GM18858 (cell line): Measurements from ENCODE around the gene DLG3.

Experiments
- ATAC-seq: cut with Tn5 transposase; IDR thresholded peaks from one replicate; pipeline ENCODE4 v1.9.1; 2021; ENCODE audit not compliant: unreplicated experiment

Gene DLG3

GRCh38 chrX:70437011-70437410 lies 7.6 kb upstream of the DLG3 start:
- ATAC-seq, result no peak

DNA sequence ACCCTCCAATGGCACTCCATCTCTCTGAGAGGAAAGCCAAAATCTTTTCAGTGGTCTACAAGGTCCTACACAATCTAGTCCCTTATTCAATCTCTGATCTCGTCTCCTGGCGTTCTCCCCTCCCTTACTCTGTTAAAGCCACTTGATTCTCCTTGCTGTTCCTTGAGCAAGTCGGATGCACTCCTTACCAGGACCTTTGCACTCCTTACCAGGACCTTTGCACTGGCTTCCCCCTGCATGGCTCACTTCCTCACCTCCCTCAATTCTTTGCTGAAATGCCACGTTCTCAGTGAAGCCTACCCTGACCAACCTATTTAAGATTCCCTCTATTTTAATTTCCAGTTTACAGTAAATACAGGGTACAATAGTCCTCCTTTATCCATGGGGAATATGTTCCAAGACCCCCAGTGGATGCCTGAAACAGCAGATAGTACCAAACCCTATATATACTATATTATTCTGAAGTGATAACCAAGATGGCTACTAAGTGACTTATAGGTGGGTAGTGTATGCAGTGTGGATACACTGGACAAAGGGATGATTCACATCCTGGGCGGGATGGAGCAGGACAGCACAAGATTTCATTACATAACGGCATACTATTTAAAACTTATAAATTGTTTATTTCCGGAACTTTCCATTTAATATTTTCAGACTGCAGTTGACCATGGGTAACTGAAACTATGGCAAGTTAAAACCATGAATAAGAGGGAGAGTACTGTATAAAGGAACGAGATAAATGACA lies 6.5 kb upstream of the DLG3 start:
- ATAC-seq, result no peak

GRCh38 chrX:70439016-70439415 lies 5.6 kb upstream of the DLG3 start:
- ATAC-seq, result no peak

- no peak for ATAC-seq
These were observed 2.4 kb upstream of the DLG3 start for GRCh38 chrX:70442224-70442623.

GRCh38 chrX:70444946-70445656 lies 466 bp downstream of the DLG3 start:
- ATAC-seq, result no peak

DNA sequence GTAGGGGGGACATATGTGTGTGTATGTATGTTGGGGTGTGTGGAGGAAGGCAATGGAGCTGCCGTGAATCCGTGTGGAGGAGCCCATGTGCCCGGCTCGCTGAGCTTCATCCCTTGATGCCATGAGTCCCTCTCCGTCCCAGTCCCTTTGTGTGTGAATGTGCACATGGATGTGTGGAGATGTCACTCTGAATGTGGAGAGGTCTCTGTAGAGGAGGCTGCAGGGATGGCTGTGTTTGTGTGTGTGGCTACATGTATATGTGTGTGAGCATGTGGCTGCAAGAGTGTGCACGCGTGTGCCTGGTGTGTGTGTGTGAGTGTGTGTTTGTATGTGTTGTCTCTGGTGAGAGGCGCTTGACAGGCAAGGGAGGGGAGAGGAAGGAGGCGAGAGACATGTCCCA lies 1.3 kb downstream of the DLG3 start:
- no peak for ATAC-seq

DNA sequence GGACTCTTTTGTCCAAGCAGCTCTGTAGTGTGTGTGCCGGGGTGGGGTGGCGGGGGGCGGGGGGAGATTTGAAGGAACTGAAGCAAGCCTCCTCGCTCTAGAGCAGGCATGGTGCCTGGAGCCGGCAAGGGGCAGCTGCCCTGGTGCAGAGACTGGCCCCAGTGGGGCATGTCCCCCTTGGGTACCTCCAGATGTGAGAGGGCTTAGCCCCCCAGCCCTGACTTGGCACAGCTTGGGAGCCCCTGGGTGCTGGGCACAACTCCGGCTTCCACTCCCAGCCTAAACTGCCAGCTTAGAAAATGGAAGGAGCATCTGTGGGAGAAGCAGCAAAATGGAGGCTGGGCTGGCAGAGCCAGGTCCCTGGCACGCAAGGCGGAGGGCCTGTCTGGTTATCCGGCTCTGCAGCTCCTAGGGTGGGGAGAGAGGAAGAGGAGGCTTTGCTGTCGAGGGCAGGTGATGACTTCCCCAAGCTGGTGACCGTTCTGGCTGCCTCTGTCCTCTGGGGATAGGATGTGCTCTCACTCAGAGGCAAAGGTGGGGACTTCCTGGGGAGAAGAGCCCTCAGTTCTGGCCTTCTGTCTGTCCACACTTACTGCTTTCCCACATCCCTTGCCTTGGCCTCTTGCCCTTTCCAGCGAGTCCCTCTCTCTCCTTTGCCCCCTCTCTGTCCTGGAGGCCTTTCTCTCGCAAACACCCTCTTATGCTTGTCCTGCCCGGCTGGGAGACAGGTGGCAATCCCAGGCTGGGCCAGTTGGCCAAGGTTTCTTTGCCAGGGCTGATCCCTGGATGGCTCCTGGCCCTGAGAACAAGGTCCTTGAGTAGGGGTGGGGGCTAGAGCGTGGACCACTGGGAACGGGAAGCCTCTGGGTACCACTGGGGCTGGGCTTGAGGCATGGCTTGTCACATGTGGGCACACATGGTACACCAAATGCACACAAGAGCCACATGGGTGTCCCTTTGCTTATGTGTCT lies 2.0 kb downstream of the DLG3 start:
- no peak for ATAC-seq

GRCh38 chrX:70449457-70449966 lies 4.9 kb downstream of the DLG3 start:
- no peak for ATAC-seq

GRCh38 chrX:70452143-70452733 lies 7.6 kb downstream of the DLG3 start:
- ATAC-seq, result peak; percentile 35

- ATAC-seq, result no peak
These were observed 8.5 kb downstream of the DLG3 start for GRCh38 chrX:70453024-70453618.

DNA sequence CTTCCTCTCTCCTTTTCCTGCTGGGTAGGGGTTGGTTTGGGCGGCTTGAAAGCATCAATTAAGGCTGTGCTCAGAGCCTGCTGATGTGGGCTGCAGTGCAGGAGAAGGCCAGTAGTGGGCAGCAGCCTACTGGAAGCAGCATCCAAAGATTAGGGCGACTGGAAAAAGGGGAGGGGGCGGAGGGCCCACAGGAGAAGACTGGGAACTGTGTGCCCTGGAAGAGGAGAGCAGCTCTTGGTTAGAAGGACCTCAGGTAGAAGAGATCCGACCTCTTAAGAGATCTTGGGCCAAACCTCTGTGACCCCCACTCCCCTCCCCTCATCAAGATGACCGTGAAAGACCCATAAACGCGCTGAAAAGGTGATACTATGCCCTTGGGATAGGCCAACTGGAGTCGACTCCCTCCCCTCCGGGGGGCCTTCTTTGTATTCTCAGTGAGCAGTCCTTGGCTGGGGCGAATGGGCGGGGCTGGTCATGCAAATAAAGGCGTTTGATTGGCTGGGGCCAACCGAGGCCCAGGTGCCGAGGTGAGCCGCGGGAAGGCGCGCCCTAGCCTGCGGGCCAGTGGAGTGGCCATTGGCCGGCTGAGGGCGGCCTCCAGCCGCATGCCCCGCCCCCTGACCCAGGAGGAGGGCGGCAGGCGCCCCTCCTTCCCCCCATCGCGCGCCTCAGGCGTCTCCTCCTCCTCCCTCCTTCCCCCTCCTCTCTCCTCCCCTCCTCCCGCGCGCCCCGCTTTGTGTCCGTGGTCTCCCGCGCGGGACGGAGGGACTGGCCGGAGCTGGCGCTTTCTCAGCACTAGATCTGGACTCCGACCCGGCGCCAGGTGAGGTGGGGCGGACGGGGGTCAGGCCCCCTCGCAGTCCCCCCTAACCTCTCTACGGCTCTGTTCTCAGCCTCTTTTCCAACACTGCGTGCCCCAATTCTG lies 10.1 kb downstream of the DLG3 start:
- ATAC-seq, result no peak

- ATAC-seq, result peak; percentile 31
These were observed 10.9 kb downstream of the DLG3 start for GRCh38 chrX:70455366-70456202.

GRCh38 chrX:70456256-70456655 lies 11.6 kb downstream of the DLG3 start:
- ATAC-seq, result peak; percentile 26

GRCh38 chrX:70461026-70461425 lies 16.4 kb downstream of the DLG3 start:
- no peak for ATAC-seq

DNA sequence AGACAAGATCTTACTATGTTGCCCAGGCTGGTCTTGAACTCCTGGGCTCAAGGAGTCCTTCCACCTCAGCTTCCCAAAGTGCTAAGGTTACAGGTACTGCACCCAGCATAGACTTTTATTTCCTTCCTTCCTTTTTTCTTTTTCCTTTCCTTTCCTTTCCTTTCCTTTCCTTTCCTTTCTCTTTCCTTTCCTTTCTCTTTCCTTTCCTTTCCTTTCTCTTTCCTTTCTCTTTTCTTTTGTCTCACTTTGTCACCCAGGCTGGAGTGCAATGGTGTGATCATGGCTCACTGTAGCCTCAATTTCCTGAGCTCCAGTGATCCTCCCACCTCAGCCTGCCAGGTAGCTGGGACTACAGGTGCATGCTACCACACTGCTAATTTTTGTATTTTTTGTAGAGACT lies 19.4 kb downstream of the DLG3 start:
- ATAC-seq, result no peak

DNA sequence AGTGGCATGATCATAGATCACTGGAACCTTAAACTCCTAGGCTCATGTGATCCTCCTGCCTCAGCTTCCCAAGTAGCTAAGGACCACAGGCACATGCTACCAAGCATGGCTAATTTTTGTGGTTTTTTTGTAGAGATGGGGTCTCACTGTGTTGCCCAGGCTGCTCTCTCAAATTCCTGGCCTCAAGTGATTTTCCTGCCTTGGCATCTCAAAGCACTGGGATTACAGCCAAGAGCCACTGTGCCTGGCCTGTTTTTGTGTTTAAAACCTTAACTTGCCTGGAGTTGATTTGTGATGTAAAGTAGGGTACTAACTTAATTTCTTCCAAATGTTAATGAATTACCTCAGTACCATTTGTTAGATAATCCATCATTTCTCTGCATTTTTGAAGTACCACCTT lies 22.3 kb downstream of the DLG3 start:
- ATAC-seq, result no peak

DNA sequence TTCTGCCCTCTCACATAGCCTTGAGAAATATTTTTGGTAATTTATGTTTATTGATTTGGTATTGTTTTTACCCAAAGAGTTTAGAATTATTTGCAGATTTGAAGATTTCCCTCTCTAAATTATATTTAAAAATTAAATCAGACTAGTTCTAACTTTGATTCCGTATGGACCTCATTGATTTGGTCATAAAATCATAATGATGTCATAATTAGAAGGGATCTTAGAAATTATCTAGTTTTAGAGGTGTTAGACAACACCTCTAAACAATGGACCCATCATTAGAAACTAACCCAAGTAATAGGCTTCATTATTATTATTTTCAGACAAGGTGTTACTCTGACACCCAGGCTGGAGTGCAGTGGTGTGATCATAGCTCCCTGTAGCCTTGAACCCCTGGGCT lies 24.1 kb downstream of the DLG3 start:
- ATAC-seq, result no peak

DNA sequence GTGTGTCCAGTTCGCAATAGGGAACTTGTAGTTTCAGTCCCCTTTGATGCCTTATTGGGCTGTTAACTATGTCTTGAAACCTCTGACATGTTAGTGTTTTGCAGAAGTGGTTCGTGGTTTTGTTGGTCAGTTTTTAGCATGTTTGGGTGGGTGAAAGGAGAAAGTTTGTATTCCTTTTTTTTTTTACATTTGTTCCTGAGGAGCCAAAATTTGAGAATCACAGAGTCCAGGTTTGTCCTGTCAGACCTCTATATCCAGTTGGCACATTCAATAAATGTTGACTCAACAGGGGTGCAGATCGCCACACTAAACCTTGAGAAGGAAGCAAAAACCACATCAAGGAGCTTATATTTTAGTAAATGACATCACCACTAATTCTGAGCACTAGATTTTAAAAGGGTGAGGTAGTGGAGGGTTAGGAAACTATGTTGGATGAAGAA lies 26.2 kb downstream of the DLG3 start:
- peak; percentile 69 for ATAC-seq
